ENCODE data around the gene IRX5. TPM values are rescaled to one million over a fixed set of nuclear protein-coding genes. Genes with fewer than 3 reads are reported as not detected.

IRX5 gene
- total and polyA plus RNA-seq, 2 of the 8 experiments (the other 6 are each of a cell fraction or from before 2014, with no cell fraction given) = 0.48 to 0.56 TPM

DNA sequence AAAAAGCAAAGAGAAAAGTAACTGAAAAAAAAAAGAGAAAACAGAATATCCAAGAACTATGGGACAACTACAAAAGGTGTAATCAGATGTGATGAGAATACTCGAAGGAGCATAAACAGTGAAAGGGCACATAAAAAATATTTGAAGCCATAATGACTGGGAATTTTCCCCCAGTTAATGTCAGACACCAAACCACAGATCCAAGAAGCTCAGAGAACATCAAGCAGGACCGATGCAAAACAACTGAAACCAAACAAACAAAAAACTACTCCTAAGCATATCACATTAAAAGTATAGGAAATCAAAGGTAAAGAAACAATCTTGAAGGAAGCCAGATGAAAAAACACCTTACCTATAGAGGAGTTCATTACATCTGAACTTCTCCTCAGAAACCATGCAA lies 27.6 kb upstream of the IRX5 start (continued):
- TF ChIP-seq, protein P1, sequence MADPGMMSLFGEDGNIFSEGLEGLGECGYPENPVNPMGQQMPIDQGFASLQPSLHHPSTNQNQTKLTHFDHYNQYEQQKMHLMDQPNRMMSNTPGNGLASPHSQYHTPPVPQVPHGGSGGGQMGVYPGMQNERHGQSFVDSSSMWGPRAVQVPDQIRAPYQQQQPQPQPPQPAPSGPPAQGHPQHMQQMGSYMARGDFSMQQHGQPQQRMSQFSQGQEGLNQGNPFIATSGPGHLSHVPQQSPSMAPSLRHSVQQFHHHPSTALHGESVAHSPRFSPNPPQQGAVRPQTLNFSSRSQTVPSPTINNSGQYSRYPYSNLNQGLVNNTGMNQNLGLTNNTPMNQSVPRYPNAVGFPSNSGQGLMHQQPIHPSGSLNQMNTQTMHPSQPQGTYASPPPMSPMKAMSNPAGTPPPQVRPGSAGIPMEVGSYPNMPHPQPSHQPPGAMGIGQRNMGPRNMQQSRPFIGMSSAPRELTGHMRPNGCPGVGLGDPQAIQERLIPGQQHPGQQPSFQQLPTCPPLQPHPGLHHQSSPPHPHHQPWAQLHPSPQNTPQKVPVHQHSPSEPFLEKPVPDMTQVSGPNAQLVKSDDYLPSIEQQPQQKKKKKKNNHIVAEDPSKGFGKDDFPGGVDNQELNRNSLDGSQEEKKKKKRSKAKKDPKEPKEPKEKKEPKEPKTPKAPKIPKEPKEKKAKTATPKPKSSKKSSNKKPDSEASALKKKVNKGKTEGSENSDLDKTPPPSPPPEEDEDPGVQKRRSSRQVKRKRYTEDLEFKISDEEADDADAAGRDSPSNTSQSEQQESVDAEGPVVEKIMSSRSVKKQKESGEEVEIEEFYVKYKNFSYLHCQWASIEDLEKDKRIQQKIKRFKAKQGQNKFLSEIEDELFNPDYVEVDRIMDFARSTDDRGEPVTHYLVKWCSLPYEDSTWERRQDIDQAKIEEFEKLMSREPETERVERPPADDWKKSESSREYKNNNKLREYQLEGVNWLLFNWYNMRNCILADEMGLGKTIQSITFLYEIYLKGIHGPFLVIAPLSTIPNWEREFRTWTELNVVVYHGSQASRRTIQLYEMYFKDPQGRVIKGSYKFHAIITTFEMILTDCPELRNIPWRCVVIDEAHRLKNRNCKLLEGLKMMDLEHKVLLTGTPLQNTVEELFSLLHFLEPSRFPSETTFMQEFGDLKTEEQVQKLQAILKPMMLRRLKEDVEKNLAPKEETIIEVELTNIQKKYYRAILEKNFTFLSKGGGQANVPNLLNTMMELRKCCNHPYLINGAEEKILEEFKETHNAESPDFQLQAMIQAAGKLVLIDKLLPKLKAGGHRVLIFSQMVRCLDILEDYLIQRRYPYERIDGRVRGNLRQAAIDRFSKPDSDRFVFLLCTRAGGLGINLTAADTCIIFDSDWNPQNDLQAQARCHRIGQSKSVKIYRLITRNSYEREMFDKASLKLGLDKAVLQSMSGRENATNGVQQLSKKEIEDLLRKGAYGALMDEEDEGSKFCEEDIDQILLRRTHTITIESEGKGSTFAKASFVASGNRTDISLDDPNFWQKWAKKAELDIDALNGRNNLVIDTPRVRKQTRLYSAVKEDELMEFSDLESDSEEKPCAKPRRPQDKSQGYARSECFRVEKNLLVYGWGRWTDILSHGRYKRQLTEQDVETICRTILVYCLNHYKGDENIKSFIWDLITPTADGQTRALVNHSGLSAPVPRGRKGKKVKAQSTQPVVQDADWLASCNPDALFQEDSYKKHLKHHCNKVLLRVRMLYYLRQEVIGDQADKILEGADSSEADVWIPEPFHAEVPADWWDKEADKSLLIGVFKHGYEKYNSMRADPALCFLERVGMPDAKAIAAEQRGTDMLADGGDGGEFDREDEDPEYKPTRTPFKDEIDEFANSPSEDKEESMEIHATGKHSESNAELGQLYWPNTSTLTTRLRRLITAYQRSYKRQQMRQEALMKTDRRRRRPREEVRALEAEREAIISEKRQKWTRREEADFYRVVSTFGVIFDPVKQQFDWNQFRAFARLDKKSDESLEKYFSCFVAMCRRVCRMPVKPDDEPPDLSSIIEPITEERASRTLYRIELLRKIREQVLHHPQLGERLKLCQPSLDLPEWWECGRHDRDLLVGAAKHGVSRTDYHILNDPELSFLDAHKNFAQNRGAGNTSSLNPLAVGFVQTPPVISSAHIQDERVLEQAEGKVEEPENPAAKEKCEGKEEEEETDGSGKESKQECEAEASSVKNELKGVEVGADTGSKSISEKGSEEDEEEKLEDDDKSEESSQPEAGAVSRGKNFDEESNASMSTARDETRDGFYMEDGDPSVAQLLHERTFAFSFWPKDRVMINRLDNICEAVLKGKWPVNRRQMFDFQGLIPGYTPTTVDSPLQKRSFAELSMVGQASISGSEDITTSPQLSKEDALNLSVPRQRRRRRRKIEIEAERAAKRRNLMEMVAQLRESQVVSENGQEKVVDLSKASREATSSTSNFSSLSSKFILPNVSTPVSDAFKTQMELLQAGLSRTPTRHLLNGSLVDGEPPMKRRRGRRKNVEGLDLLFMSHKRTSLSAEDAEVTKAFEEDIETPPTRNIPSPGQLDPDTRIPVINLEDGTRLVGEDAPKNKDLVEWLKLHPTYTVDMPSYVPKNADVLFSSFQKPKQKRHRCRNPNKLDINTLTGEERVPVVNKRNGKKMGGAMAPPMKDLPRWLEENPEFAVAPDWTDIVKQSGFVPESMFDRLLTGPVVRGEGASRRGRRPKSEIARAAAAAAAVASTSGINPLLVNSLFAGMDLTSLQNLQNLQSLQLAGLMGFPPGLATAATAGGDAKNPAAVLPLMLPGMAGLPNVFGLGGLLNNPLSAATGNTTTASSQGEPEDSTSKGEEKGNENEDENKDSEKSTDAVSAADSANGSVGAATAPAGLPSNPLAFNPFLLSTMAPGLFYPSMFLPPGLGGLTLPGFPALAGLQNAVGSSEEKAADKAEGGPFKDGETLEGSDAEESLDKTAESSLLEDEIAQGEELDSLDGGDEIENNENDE (IDR thresholded peaks at IDR 0.05; ENCODE audit: insufficient replicate concordance, low read length) = no peak
- TF ChIP-seq, protein P2, sequence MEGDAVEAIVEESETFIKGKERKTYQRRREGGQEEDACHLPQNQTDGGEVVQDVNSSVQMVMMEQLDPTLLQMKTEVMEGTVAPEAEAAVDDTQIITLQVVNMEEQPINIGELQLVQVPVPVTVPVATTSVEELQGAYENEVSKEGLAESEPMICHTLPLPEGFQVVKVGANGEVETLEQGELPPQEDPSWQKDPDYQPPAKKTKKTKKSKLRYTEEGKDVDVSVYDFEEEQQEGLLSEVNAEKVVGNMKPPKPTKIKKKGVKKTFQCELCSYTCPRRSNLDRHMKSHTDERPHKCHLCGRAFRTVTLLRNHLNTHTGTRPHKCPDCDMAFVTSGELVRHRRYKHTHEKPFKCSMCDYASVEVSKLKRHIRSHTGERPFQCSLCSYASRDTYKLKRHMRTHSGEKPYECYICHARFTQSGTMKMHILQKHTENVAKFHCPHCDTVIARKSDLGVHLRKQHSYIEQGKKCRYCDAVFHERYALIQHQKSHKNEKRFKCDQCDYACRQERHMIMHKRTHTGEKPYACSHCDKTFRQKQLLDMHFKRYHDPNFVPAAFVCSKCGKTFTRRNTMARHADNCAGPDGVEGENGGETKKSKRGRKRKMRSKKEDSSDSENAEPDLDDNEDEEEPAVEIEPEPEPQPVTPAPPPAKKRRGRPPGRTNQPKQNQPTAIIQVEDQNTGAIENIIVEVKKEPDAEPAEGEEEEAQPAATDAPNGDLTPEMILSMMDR (IDR thresholded peaks at IDR 0.05; ENCODE audit: control extremely low read depth in 1 of 3, insufficient read depth in 1 of 3, low read depth in 1 of 3, low read length in 3 of 3) = no peak
- TF ChIP-seq SP2 (IDR thresholded peaks at IDR 0.05; ENCODE audit: low read length) = no peak
- TF ChIP-seq, protein P3, sequence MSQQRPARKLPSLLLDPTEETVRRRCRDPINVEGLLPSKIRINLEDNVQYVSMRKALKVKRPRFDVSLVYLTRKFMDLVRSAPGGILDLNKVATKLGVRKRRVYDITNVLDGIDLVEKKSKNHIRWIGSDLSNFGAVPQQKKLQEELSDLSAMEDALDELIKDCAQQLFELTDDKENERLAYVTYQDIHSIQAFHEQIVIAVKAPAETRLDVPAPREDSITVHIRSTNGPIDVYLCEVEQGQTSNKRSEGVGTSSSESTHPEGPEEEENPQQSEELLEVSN (IDR thresholded peaks at IDR 0.05) = no peak
- TF ChIP-seq, protein P4, sequence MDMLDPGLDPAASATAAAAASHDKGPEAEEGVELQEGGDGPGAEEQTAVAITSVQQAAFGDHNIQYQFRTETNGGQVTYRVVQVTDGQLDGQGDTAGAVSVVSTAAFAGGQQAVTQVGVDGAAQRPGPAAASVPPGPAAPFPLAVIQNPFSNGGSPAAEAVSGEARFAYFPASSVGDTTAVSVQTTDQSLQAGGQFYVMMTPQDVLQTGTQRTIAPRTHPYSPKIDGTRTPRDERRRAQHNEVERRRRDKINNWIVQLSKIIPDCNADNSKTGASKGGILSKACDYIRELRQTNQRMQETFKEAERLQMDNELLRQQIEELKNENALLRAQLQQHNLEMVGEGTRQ (IDR thresholded peaks at IDR 0.05; ENCODE audit: low read length) = no peak
- TF ChIP-seq, protein P5, sequence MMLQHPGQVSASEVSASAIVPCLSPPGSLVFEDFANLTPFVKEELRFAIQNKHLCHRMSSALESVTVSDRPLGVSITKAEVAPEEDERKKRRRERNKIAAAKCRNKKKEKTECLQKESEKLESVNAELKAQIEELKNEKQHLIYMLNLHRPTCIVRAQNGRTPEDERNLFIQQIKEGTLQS (IDR thresholded peaks at IDR 0.05; ENCODE audit: insufficient read depth, low read depth, low read length) = no peak

Measured in H1 (cell line).